Measurements from ENCODE around the gene ATG2A. TPM values are rescaled to one million over a fixed set of nuclear protein-coding genes. Genes with fewer than 3 reads are reported as not detected.

The ATG2A gene
- total RNA-seq, 1 experiment from 2014 or later: 24.7 TPM

DNA sequence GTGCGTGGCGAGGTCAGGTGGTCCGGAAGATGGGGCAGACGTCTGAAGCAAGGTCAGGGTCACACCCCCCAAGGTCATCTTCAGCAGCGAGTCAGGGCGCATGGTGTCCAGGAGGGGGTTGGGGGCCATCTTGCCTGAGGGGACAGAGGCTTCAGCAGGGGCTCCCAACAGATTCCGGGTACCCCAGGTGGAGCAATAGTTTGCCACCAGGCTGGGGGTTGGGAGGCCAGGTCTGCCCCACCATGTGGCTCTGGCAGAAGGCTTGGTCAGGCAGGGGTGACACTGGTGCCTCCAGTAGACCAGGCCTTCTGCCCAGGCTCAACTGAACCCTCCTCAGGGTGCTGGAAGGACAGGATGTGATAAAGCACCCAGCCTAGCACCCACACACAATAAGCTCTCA, 5.9 kb downstream of the ATG2A start:
- H3K4me2 ChIP-seq (ENCODE audit: low read length): no peak overlapping the region
- peaks cover 6% of the 10 kb centered on the region; the same call in 1 of the 2 replicates for H3K79me2 ChIP-seq (ENCODE audit: insufficient read depth, low read length)
- ChIA-PET POLR2A (no interaction called here), CTCF (no interaction called here), RAD21 (ENCODE audit: low non-redundant PET in 1 of 2, low total read pairs in 2 of 2, uncharacterized antibody in 2 of 2, unreplicated experiment in 2 of 2) (no interaction called here)
- intact Hi-C loops (cut with micrococcal nuclease): loop anchor here (10.0 kb wide), 1 partner anchor 204 kb away; the partner anchor contains the start of genes TM7SF2 and ZNHIT2
- no peak overlapping the region for H3K9ac ChIP-seq (ENCODE audit: low read length)
- H3K9me2 ChIP-seq (ENCODE audit: insufficient read depth): no peaks in the 10 kb centered on the region
- H2AFZ ChIP-seq (ENCODE audit: low read depth, low read length, poor library complexity, severe bottlenecking): no peak overlapping the region
- no peak overlapping the region for H3K4me3 ChIP-seq (replicated peaks in 1 of 2; ENCODE audit: low read depth in 1 of 2, low read length in 2 of 2)
- H3K9me3 ChIP-seq (ENCODE audit: control insufficient read depth in 1 of 2, insufficient read depth in 1 of 2, low read depth in 1 of 2, low read length in 2 of 2): no peaks in the 10 kb centered on the region
- ATAC-seq (no peak), DNase-seq (ENCODE audit: low read depth, low spot score) (no peak)
- peaks cover 4 to 7% of the 10 kb centered on the region in 2 experiments; a peak in 3 of 4 replicates for H3K4me1 ChIP-seq (ENCODE audit: control insufficient read depth in 1 of 2, insufficient read depth in 2 of 2, low read length in 2 of 2)
- no peak overlapping the region for H3K27ac ChIP-seq (ENCODE audit: low read depth, low read length)
- peaks cover 0 to 10% of the 10 kb centered on the region in 2 experiments; a peak in 2 of 4 replicates for H3K36me3 ChIP-seq (ENCODE audit: control insufficient read depth in 1 of 2, insufficient read depth in 2 of 2, low read length in 2 of 2)
- H4K20me1 ChIP-seq (ENCODE audit: insufficient read depth): no peaks in the 10 kb centered on the region
- no TSS peak for BruUV-seq (replicated peaks)
- TF ChIP-seq FOSL1 (IDR thresholded peaks at IDR 0.05; ENCODE audit: low read depth) (no peak), TCF7L2 (IDR thresholded peaks at IDR 0.05; ENCODE audit: borderline replicate concordance, extremely low read depth, insufficient read depth, insufficient read length) (no peak), SIN3A (IDR thresholded peaks at IDR 0.05; ENCODE audit: low read depth) (no peak), POLR2A (IDR thresholded peaks at IDR 0.05; ENCODE audit: borderline replicate concordance, extremely low read depth, insufficient read depth, insufficient read length) (no peak), EGR1 (IDR thresholded peaks at IDR 0.05; ENCODE audit: low read depth) (no peak), ELF1 (IDR thresholded peaks at IDR 0.05; ENCODE audit: borderline replicate concordance, low read depth) (no peak), CEBPB (IDR thresholded peaks at IDR 0.05; ENCODE audit: low read depth) (no peak), RAD21 (IDR thresholded peaks at IDR 0.05; ENCODE audit: low read depth) (no peak), YY1 (IDR thresholded peaks at IDR 0.05; ENCODE audit: extremely low read depth, insufficient replicate concordance, low read depth, low read length) (no peak)
- TF ChIP-seq, protein P1, sequence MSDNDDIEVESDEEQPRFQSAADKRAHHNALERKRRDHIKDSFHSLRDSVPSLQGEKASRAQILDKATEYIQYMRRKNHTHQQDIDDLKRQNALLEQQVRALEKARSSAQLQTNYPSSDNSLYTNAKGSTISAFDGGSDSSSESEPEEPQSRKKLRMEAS (IDR thresholded peaks at IDR 0.05): no peak
- H3K27me3 ChIP-seq (ENCODE audit: insufficient read depth, low read length): no peaks in the 10 kb centered on the region

DNA sequence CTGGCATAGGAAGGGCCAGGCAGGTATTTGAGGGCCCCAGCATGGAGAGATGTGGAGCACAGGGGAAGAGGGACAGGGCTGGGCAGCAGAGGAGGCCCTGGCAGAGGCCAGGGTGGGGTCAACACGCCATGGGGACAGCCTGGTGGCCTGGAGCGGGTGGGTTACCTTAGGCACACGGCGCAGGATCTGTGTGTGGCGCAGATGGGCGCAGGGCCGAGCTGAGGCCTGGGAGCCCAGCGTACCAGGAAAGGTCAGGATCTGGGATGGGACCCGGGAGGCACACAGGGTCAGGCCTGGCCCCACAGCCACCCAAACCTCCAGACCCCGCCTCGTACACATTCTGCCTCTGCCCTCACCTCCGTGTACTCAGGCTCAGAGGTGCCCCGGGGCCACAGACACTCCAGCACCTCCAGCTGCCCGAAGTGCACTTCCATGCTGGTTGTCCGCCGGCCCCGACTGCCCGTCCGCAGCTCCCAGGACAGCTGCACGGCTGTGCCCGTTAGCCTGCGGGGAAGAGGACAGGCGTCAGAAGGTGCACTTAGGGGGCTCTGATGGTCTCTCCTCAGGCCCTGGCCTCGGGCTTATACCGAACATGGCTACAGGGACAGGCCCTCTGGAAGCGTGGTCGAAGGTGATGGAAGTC, 6.4 kb downstream of the ATG2A start:
- Histone ChIP-seq H3K36me3 (ENCODE audit: control insufficient read depth in 1 of 2, insufficient read depth in 2 of 2, low read length in 2 of 2) (peaks cover 0 to 10% of the 10 kb centered on the region in 2 experiments; a peak in 2 of 4 replicates), H3K79me2 (ENCODE audit: insufficient read depth, low read length) (0 out of 2 replicates have a peak, but pooled peaks cover under 1% of the 10 kb centered on the region), H3K4me1 (ENCODE audit: control insufficient read depth in 1 of 2, insufficient read depth in 2 of 2, low read length in 2 of 2) (peaks cover 2% of the 10 kb centered on the region in 2 experiments; a peak in 3 of 4 replicates), H3K4me3 (replicated peaks in 1 of 2; ENCODE audit: low read depth in 1 of 2, low read length in 2 of 2) (no peak overlapping the region), H4K20me1 (ENCODE audit: insufficient read depth) (no peaks in the 10 kb centered on the region), H3K9ac (ENCODE audit: low read length) (no peak overlapping the region), H3K27me3 (ENCODE audit: insufficient read depth, low read length) (no peaks in the 10 kb centered on the region), H3K9me2 (ENCODE audit: insufficient read depth) (no peaks in the 10 kb centered on the region), H3K4me2 (ENCODE audit: low read length) (no peak overlapping the region), H3K27ac (ENCODE audit: low read depth, low read length) (no peak overlapping the region), H2AFZ (ENCODE audit: low read depth, low read length, poor library complexity, severe bottlenecking) (no peak overlapping the region), H3K9me3 (ENCODE audit: control insufficient read depth in 1 of 2, insufficient read depth in 1 of 2, low read depth in 1 of 2, low read length in 2 of 2) (no peaks in the 10 kb centered on the region)
- ATAC-seq: no peak
- POLR2A ChIA-PET: no interaction called here
- intact Hi-C loops (cut with micrococcal nuclease): loop anchor here (10.0 kb wide), 1 partner anchor 204 kb away; the partner anchor contains the start of genes TM7SF2 and ZNHIT2
- CTCF ChIA-PET: no interaction called here
- TF ChIP-seq ZNF274 (IDR thresholded peaks at IDR 0.05; ENCODE audit: low read depth, low read length) (no peak), POLR2A (IDR thresholded peaks at IDR 0.05; ENCODE audit: borderline replicate concordance, extremely low read depth, insufficient read depth, insufficient read length) (no peak)
- TF ChIP-seq, protein P1 (IDR thresholded peaks at IDR 0.05): no peak
- BruUV-seq (replicated peaks): no TSS peak
- RAD21 ChIA-PET (ENCODE audit: low non-redundant PET in 1 of 2, low total read pairs in 2 of 2, uncharacterized antibody in 2 of 2, unreplicated experiment in 2 of 2): no interaction called here
- no peak for DNase-seq (ENCODE audit: low read depth, low spot score)

Measured in HCT116 (cell line).